Activated gamma-delta T cell treated with anti-CD3 and anti-CD28 coated beads, Interleukin-2, amount 50 U/mL, for 16 hours (primary cell): ENCODE measurements around the gene BPIFB3.
"Not testable (repeated sequence)": the region's sequence is repeated elsewhere in the genome, so short reads cannot be mapped to it uniquely, and the experiment has no call there.

Source experiments
- DNase-seq: peaks from one replicate; pipeline ENCODE4 v3.0.0-alpha.2; 2020; ENCODE audit warnings: low read depth

Gene BPIFB3

DNA sequence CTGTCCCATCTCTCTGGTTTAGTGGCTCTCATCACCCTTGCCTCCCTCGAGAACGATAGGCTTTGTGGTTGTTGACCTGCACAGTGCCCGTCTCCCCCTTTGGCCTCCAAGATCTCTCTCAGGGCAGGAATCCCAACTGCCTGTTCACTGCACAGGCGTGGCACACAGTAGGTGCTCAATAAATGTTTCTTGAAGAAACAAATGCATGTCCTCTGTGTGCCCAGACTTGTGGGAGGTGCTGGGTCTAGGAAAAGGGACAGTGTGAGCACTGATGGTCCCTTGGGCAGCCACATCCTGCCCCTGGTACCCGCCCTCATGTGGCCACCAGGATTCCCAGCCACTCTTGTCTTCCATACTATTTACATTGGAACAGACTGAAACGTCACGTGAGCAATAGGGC is 24.8 kb upstream of the BPIFB3 start:
- no peak for DNase-seq

- no peak for DNase-seq
These were observed 23.6 kb upstream of the BPIFB3 start for GRCh38 chr20:33030076-33030475.

- DNase-seq: no peak
These were observed 23.1 kb upstream of the BPIFB3 start for GRCh38 chr20:33030569-33030968.

DNA sequence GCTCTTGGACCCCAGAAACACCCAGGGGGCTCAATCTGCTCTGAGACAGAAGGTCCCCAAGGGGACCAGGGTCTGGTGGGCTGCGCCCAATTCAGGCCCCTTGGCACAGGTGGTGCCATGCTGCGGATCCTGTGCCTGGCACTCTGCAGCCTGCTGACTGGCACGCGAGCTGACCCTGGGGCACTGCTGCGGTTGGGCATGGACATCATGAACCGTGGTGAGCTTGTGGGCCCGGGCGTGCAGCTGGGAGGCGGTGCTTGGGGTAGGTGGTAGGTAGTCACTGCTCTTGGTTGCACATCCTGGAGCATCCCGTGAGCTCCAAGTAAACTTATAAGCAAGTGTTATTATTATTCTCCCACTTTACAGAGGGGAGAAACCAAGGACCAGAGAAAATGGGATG is 22.2 kb upstream of the BPIFB3 start, which contains the start of gene BPIFB6:
BPIFB6 (plus strand) TSS at position 118 of the 400 bp plus-strand sequence; CDS start at position 118, 0 bp downstream.
- DNase-seq: no peak

DNA sequence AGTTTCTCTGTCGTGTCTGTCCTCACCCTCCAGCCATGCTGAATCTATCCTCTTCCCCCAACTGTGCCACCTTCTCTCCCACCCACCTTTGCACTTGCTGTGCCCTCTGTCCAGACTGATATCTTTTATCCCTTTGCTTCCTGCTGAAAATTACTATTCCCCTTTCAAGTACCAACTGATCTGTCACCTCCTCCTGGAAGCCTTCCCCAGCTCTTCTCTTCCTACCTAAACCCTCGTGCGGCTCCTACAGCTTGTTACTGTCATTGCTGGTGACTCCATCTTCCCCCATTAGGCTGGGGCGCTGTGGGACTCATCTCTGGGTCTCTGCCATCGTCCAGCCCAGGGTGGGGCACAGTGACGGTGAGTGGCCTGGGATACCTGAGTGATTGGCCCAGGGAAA is 21.1 kb upstream of the BPIFB3 start:
- DNase-seq: no peak

DNA sequence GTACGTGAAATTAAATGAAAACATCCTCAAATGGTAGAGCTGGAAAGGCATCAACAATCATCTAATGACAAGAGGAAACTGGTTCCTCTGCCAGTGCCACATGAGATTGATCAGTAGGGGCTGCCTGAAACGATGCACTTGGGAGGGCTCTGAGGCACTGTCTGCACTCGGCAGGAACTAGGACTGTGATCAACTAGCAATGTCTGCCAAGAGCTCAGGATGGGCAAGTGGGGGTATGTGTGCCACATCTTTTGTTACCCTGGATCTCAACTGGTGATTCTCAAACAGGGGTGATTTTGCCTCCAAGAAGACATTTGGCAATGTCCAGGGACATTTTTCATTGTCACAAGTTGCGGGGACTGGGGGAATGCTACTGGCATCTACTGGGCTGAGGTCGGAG is 20.3 kb upstream of the BPIFB3 start:
- DNase-seq: no peak

- no peak for DNase-seq
These were observed 19.6 kb upstream of the BPIFB3 start for GRCh38 chr20:33034115-33034514.

DNA sequence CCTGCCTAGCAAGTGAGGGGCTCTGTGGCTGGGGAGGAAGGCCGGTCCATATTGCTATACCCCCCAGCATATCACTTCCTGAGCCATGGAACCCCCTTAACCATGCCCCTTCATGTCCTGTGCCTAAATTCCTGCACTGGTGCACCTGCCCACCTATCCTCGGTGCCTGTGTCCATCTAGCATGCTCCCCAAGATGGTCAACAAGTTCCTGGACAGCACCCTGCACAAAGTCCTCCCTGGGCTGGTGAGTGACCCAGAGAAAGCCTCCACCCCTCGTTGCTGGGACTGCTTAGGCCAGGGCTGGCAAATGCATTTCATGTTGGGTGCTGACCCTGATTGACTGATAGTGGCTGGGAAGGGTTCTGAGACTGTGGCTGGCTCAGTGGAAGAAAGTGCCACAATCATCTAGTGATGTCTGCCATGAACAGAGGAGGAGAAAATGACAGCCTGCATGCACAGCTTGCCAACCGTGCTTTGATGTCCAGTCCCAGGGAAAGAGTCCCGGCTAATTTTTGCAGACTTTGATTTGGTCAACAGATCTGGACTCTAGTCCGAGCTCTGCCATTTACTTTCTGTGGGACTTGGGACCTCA is 18.7 kb upstream of the BPIFB3 start:
- no peak for DNase-seq

DNA sequence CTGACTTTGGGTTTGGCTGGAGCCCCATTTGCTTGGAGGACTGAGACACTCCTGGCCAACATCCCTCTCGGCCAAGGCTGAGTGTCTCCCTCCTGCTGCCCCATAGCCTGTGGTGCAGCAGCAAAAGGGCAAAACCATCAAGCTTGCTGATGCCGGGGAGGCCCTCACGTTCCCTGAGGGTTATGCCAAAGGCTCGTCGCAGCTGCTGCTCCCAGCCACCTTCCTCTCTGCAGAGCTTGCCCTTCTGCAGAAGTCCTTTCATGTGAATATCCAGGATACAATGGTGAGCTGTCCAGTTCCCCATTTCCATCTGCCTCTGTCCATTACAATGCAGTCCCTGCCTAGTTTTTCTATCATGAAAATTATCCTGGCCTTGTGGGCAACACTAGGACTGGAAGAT is 16.2 kb upstream of the BPIFB3 start:
- no peak for DNase-seq

DNA sequence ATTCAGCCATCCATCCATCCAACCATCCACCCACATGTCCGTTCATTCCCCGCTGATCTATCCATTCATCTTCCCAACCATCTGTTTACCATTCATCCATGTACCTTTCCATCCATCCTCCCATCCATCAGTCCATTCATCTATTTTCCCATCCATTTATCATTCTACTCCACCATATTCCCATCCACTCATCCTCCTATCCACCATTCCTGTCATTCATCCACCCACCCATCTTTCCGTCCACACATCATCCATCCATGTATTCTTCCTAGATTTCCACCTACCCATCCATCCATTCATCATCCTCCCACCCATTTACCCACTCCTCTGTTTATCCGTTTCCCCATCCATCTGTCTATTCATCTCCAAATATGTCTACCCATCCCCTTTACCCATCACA is 15.5 kb upstream of the BPIFB3 start:
- DNase-seq: no peak

DNA sequence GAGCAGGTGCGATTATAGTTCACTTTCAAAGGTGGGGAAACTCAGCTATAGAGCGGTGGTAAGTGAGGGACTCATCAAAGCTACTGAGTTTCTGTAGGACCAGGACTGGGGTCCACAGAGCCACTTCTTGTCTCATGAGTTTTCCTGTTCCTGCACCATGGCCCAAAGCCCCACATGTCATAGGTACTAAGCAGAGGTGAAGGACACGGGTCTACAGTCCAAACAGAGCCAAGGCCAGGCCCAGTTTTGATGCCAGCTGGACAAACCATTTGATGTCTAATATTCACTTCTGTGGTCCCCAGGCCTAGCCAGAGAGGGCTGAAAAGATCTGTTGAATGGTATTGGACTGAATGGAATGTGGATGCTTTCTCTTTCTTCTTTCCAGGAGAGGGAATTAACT is 11.3 kb upstream of the BPIFB3 start:
- DNase-seq: no peak

GRCh38 chr20:33042983-33043730 is 10.5 kb upstream of the BPIFB3 start:
- no peak for DNase-seq

DNA sequence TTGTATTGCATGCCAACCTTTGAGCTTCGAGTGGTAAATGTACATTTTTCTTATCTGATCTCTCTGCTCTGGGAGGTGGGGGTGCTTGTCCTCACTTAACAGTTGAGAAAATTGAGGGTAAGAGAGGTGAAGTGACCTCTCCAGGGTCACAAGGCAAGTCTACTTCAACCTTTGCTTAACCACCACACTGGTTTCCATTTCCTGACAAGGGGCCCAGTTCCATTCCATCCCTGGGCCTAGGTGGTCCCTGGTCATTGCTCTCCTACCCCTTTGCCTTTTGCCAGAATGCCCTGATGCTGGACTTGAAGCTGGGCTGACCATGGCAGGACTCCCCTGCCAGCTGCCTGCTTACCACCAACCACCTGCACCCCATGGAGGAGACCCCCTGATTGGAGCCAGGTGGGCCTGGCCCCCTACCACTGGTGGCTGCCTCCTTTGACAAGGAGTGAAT is 9.9 kb upstream of the BPIFB3 start:
- no peak for DNase-seq

DNA sequence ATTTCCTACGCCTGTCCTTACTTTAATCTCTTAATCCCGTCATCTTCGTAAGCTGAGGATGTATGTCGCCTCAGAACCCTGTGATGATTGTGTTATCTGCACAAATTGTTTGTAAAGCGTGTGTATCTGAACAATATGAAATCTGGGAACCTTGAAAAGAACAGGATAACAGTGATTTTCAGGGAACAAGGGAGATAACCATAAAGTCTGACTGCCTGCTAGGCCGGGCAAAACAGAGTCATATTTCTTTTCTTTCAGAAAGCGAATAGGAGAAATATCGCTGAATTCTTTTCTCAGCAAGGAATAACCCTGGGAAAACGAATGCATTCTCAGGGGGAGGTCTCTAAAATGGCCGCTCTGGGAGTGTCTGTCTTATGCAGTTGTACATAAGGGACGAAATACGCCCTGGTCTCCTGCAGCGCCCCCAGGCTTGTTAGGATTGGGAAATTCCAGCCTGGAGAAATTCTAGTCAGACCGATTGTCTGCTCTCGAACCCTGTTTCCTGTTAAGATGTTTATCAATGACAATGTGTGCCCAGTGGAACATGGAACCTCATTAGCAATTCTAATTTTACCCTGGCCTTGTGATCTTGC is 8.5 kb upstream of the BPIFB3 start:
- not testable (repeated sequence) for DNase-seq

DNA sequence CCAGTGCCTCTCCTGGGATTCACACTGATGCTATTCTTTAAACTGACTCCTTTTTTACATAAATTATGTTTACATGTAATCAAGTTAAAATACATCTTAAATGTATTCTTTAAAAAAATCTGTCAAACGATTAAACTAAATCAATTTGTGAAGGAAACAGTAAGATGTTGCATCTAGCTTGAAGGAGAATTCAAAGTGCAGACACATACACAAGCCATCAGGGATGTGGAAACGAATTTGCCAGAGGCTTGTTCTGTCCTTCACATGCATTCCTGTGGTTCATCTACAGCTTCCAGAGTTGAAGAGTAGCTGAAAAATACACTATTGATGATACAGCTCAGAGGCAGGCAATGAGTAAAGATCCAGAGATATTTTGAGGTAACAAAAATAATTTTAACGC is 7.3 kb upstream of the BPIFB3 start:
- DNase-seq: no peak

DNA sequence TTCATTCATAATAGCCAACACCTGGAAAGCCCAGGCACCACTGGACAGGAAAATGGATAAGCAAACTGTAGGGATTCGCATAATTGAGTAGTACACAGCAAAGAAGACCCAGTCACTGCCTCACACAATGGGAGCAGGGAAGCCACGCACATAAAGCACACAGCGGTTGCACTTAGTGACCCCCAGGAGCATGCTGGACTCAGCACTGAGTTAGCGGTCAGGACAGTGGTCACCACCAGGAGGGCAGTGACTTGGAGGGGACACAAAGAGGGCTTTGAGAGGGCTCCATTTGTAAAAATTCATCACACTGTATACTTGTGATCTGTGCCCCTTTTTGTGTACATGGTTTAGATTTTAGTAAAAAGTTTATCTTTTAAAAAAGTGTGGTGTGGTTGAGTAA is 2.4 kb upstream of the BPIFB3 start:
- no peak for DNase-seq

DNA sequence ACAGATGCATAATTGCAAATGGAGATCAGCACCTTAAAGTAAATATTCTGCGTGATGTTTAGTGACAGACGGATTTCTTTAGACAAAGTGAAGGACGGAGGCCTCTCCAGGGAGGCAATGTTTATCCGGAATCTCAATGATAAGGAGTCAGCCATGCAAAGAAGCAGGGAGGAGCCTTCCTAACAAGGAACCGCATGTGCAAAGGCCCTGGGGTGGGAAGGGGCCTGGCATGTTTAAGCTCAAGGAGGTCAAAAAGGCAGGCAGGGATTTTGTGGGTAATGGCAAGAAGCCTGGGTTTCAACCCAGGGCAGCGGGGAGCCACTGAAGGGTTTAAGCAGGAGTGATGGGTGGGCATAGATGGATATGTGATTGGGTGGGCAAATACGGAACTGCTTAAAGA is 678 bp downstream of the BPIFB3 start:
- no peak for DNase-seq

- no peak for DNase-seq
These were observed 1.1 kb downstream of the BPIFB3 start for GRCh38 chr20:33054791-33055190.

- no peak for DNase-seq
These were observed 5.4 kb downstream of the BPIFB3 start for GRCh38 chr20:33059136-33059535.

- DNase-seq: no peak
These were observed 6.2 kb downstream of the BPIFB3 start for GRCh38 chr20:33059741-33060390.

DNA sequence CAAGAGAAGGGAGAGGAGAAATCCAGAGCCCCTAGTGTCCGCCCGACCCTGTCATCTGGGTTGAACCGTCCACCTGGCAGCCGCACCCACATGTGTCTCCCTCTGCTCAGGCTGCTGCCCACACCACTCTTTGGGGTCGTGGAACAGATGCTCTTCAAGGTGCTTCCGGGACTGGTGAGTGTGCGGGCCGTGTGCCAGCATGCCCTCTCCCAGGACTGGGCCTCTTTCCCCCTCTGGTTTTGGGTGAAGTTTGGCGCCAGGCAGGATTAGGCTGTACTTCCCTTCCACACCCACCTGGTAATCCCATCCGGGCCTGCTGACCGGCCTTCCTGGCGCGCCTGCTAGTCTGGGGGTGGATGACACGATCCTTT is 7.9 kb downstream of the BPIFB3 start:
- DNase-seq: no peak

- no peak for DNase-seq
These were observed 8.6 kb downstream of the BPIFB3 start for GRCh38 chr20:33062105-33062824.

GRCh38 chr20:33062825-33063149 is 9.1 kb downstream of the BPIFB3 start:
- no peak for DNase-seq
